ENCODE results near the gene YLPM1.

Gene YLPM1

GRCh38 chr14:74793506-74794155, 30.5 kb downstream of the YLPM1 start:
- DNase-seq (ENCODE audit: low read depth) = no peak

GRCh38 chr14:74794947-74795346, 31.8 kb downstream of the YLPM1 start:
- no peak for DNase-seq (ENCODE audit: low read depth)

GRCh38 chr14:74799765-74800164, 36.6 kb downstream of the YLPM1 start:
- DNase-seq (ENCODE audit: low read depth) = no peak

- DNase-seq (ENCODE audit: low read depth) = no peak
Measured at GRCh38 chr14:74800780-74801179, 37.7 kb downstream of the YLPM1 start.

- DNase-seq (ENCODE audit: low read depth) = no peak
Measured at GRCh38 chr14:74801396-74801795, 38.3 kb downstream of the YLPM1 start.

- no peak for DNase-seq (ENCODE audit: low read depth)
Measured at GRCh38 chr14:74804219-74804825, 41.2 kb downstream of the YLPM1 start.

GRCh38 chr14:74807853-74808545, 44.9 kb downstream of the YLPM1 start:
- DNase-seq (ENCODE audit: low read depth) = no peak

- no peak for DNase-seq (ENCODE audit: low read depth)
Measured at GRCh38 chr14:74816124-74816523, 53.0 kb downstream of the YLPM1 start.

GRCh38 chr14:74820288-74820687, 57.2 kb downstream of the YLPM1 start:
- DNase-seq (ENCODE audit: low read depth) = no peak

- DNase-seq (ENCODE audit: low read depth) = no peak
Measured at GRCh38 chr14:74821267-74821915, 58.3 kb downstream of the YLPM1 start.

GRCh38 chr14:74824997-74825396, 61.9 kb downstream of the YLPM1 start:
- no peak for DNase-seq (ENCODE audit: low read depth)

- no peak for DNase-seq (ENCODE audit: low read depth)
Measured at GRCh38 chr14:74826574-74826973, 63.5 kb downstream of the YLPM1 start.

- no peak for DNase-seq (ENCODE audit: low read depth)
Measured at GRCh38 chr14:74829251-74829650, 66.1 kb downstream of the YLPM1 start.

- DNase-seq (ENCODE audit: low read depth) = no peak
Measured at GRCh38 chr14:74832849-74833248, 69.7 kb downstream of the YLPM1 start.

- no peak for DNase-seq (ENCODE audit: low read depth)
Measured at GRCh38 chr14:74834692-74835392, 71.7 kb downstream of the YLPM1 start.

- DNase-seq (ENCODE audit: low read depth) = no peak
Measured at GRCh38 chr14:74835645-74836250, 72.6 kb downstream of the YLPM1 start.

- no peak for DNase-seq (ENCODE audit: low read depth)
Measured at GRCh38 chr14:74836251-74836960, 73.3 kb downstream of the YLPM1 start.

- DNase-seq (ENCODE audit: low read depth) = no peak
Measured at GRCh38 chr14:74838166-74838565, 75.0 kb downstream of the YLPM1 start.

- no peak for DNase-seq (ENCODE audit: low read depth)
Measured at GRCh38 chr14:74840603-74841030, 77.5 kb downstream of the YLPM1 start.

- DNase-seq (ENCODE audit: low read depth) = no peak
Measured at GRCh38 chr14:74841230-74842207, 78.4 kb downstream of the YLPM1 start.
